H1 (cell line): ENCODE data around the gene SV2C. TPM values are rescaled to one million over a fixed set of nuclear protein-coding genes. Genes with fewer than 3 reads are reported as not detected.

Source experiments
- CTCF ChIA-PET: fragments of 300-600 bp; sonication (Branson Sonifier 250); formaldehyde crosslinking; loops from one replicate; lab custom pipeline; 2021; ENCODE audit not compliant: partially characterized antibody; lab: Charles Lee
- POLR2A ChIA-PET: fragments of 300-600 bp; sonication (Branson Sonifier 250); formaldehyde crosslinking; loops from one replicate; lab custom pipeline; 2021; ENCODE audit warnings: inconsistent platforms; ENCODE audit not compliant: partially characterized antibody; lab: Charles Lee
- DNase-seq, 2 experiments: peaks; one replicate each; pipeline versions ENCODE4 v3.0.0 to v3.0.0-alpha.2; 2010 to 2022; ENCODE audit warnings: low spot score in 2 of 2, low read depth in 1 of 2, mixed read lengths in 1 of 2
- FAIRE-seq: peaks from 2 replicates; lab custom pipeline; 2011; peaks lifted over from hg19 to GRCh38; lab: Jason Lieb, UNC
- H2AFZ ChIP-seq: 2 replicates; pipeline ENCODE4 v1.8.1; 2012; ENCODE audit warnings: low read length, inconsistent platforms
- H2AK5ac ChIP-seq: 2 replicates; pipeline ENCODE4 v1.6.1; 2013; ENCODE audit warnings: low read depth, low read length
- H2BK120ac ChIP-seq: replicated peaks from 2 replicates; pipeline ENCODE3; 2013; ENCODE audit warnings: low read depth, low read length, inconsistent platforms
- H2BK12ac ChIP-seq: 2 replicates; pipeline ENCODE4 v1.6.1; 2013; ENCODE audit warnings: low read depth, low read length
- H2BK15ac ChIP-seq: 2 replicates; pipeline ENCODE4 v1.6.1; 2013; ENCODE audit warnings: low read length
- H2BK20ac ChIP-seq: 2 replicates; pipeline ENCODE4 v1.6.1; 2013; ENCODE audit warnings: low read length
- H2BK5ac ChIP-seq: 2 replicates; pipeline ENCODE4 v1.6.1; 2013; ENCODE audit warnings: low read depth, low read length
- H3K14ac ChIP-seq: 2 replicates; pipeline ENCODE4 v1.6.1; 2013; ENCODE audit warnings: inconsistent platforms; ENCODE audit not compliant: insufficient read length
- H3K18ac ChIP-seq: 2 replicates; pipeline ENCODE4 v1.6.1; 2013; ENCODE audit warnings: low read length; ENCODE audit errors: extremely low read depth
- H3K23ac ChIP-seq: 2 replicates; pipeline ENCODE4 v1.6.1; 2013; ENCODE audit warnings: inconsistent platforms; ENCODE audit not compliant: insufficient read length
- H3K23me2 ChIP-seq: 2 replicates; pipeline ENCODE4 v1.6.1; 2013; ENCODE audit warnings: low read depth, low read length
- H3K27ac ChIP-seq: 2 replicates; pipeline ENCODE4 v1.6.1; 2011; ENCODE audit warnings: low read depth, low read length, inconsistent platforms
- H3K27me3 ChIP-seq, 4 experiments: replicated peaks in 1 of 4; 1 replicate in 1 of 4; 2 replicates in 3 of 4; pipeline versions ENCODE4 v1.6.1 to v1.8.1; 2011 to 2013; ENCODE audit warnings: low read length in 3 of 4, mild to moderate bottlenecking in 3 of 4, inconsistent platforms in 2 of 4, mixed read lengths in 2 of 4, moderate library complexity in 1 of 4; ENCODE audit not compliant: control insufficient read depth in 3 of 4, insufficient read depth in 3 of 4; ENCODE audit errors: extremely low read depth in 1 of 4
- H3K36me3 ChIP-seq, 4 experiments: 2 replicates each; pipeline versions ENCODE4 v1.6.1 to v1.8.1; 2011 to 2013; ENCODE audit warnings: mild to moderate bottlenecking in 4 of 4, low read length in 3 of 4, moderate library complexity in 2 of 4, control low read depth in 1 of 4, inconsistent platforms in 1 of 4; ENCODE audit not compliant: insufficient read depth in 4 of 4, control insufficient read depth in 2 of 4
- H3K4ac ChIP-seq: replicated peaks from 2 replicates; pipeline ENCODE3; 2013; ENCODE audit warnings: low read length, low read depth, mixed read lengths, inconsistent platforms; ENCODE audit not compliant: insufficient read length
- H3K4me1 ChIP-seq, 4 experiments: replicated peaks in 1 of 4; 1 replicate in 1 of 4; 2 replicates in 3 of 4; pipeline versions ENCODE4 v1.6.1 to v1.8.1; 2011 to 2013; ENCODE audit warnings: low read length in 3 of 4, inconsistent platforms in 2 of 4, mixed read lengths in 1 of 4; ENCODE audit not compliant: insufficient read depth in 4 of 4, control insufficient read depth in 3 of 4
- H3K4me2 ChIP-seq, 2 experiments: 2 replicates each; pipeline versions ENCODE4 v1.6.1 to v1.8.1; 2011 to 2013; ENCODE audit warnings: low read depth in 2 of 2, low read length in 2 of 2, control low read depth in 1 of 2, inconsistent platforms in 1 of 2, mild to moderate bottlenecking in 1 of 2; ENCODE audit not compliant: insufficient read depth in 1 of 2
- H3K4me3 ChIP-seq, 4 experiments: fragments of 200-600, 300-600 bp in 1 of 4; sonication (generic), shearing (Covaris generic), sonication (Bioruptor Twin) in 1 of 4; 2 replicates each; pipeline versions ENCODE4 v1.5.1 to v1.8.1; 2011 to 2016; ENCODE audit warnings: low read length in 4 of 4, low read depth in 3 of 4, control low read depth in 2 of 4, inconsistent platforms in 2 of 4, mild to moderate bottlenecking in 2 of 4, mixed read lengths in 1 of 4, moderate library complexity in 1 of 4; ENCODE audit not compliant: insufficient read depth in 2 of 4; ENCODE audit errors: extremely low read depth in 1 of 4
- H3K56ac ChIP-seq: replicated peaks from 2 replicates; pipeline ENCODE3; 2013; ENCODE audit warnings: low read depth, mild to moderate bottlenecking, mixed read lengths, low read length, inconsistent platforms; ENCODE audit not compliant: insufficient read length
- H3K79me1 ChIP-seq: 2 replicates; pipeline ENCODE4 v1.6.1; 2013; ENCODE audit warnings: low read depth, low read length, control low read depth
- H3K79me2 ChIP-seq, 2 experiments: 2 replicates each; pipeline versions ENCODE4 v1.6.1 to v1.8.1; 2012 to 2013; ENCODE audit warnings: low read length in 2 of 2, mild to moderate bottlenecking in 2 of 2, inconsistent platforms in 1 of 2; ENCODE audit not compliant: insufficient read depth in 2 of 2, control insufficient read depth in 1 of 2
- H3K9ac ChIP-seq, 4 experiments: replicated peaks in 1 of 4; 1 replicate in 1 of 4; 2 replicates in 3 of 4; pipeline versions ENCODE4 v1.6.1 to v1.8.1; 2011 to 2013; ENCODE audit warnings: low read depth in 3 of 4, low read length in 3 of 4, control low read depth in 2 of 4, mild to moderate bottlenecking in 2 of 4, moderate library complexity in 2 of 4, inconsistent platforms in 1 of 4; ENCODE audit errors: extremely low read depth in 1 of 4
- H3K9me3 ChIP-seq, 2 experiments: 2 replicates each; pipeline versions ENCODE4 v1.6.1 to v1.8.1; 2012 to 2013; ENCODE audit warnings: mild to moderate bottlenecking in 2 of 2, moderate library complexity in 2 of 2, control low read depth in 1 of 2, inconsistent platforms in 1 of 2, low read depth in 1 of 2, low read length in 1 of 2, mixed read lengths in 1 of 2; ENCODE audit not compliant: insufficient read depth in 2 of 2
- H4K20me1 ChIP-seq, 2 experiments: replicated peaks in 1 of 2; 2 replicates each; pipeline versions ENCODE3 to v1.8.1; 2011 to 2013; ENCODE audit warnings: inconsistent platforms in 2 of 2, low read length in 2 of 2, mild to moderate bottlenecking in 1 of 2; ENCODE audit not compliant: insufficient read depth in 2 of 2, control insufficient read depth in 1 of 2
- H4K5ac ChIP-seq: 2 replicates; pipeline ENCODE4 v1.6.1; 2013; ENCODE audit warnings: low read length, low read depth, mixed read lengths, inconsistent platforms; ENCODE audit not compliant: insufficient read length
- H4K8ac ChIP-seq: 2 replicates; pipeline ENCODE4 v1.8.0; 2013; ENCODE audit warnings: mild to moderate bottlenecking, moderate library complexity, low read length, inconsistent platforms; ENCODE audit not compliant: insufficient read depth; ENCODE audit errors: extremely low read depth
- H4K91ac ChIP-seq: replicated peaks from 2 replicates; pipeline ENCODE3; 2013; ENCODE audit warnings: low read length, mixed read lengths, inconsistent platforms; ENCODE audit not compliant: insufficient read length
- CHD1 ChIP-seq: IDR thresholded peaks from 2 replicates; pipeline ENCODE4 v1.6.1; 2012; ENCODE audit warnings: low read depth, low read length, improper control_type of control experiment
- CREB1 ChIP-seq: IDR thresholded peaks from 2 replicates; pipeline ENCODE4 v1.6.1; 2012; ENCODE audit warnings: inconsistent platforms
- CTBP2 ChIP-seq: IDR thresholded peaks from 2 replicates; pipeline ENCODE4 v1.7.0; 2011; ENCODE audit warnings: borderline replicate concordance, mild to moderate bottlenecking, moderate library complexity, mixed read lengths, low read length; ENCODE audit not compliant: insufficient read depth, insufficient read length
- E2F6 ChIP-seq: IDR thresholded peaks from 2 replicates; pipeline ENCODE4 v1.6.1; 2012; ENCODE audit warnings: inconsistent platforms
- EZH2 ChIP-seq: fragments of 200-600 bp; sonication (generic); IDR thresholded peaks from 2 replicates; pipeline ENCODE4 v1.7.1; 2012; ENCODE audit warnings: low read depth, mild to moderate bottlenecking, moderate library complexity, low read length, inconsistent platforms; ENCODE audit not compliant: severe bottlenecking
- FOSL1 ChIP-seq: IDR thresholded peaks from 2 replicates; pipeline ENCODE4 v1.6.1; 2011; ENCODE audit warnings: mild to moderate bottlenecking, low read depth, low read length, moderate library complexity; ENCODE audit not compliant: insufficient read depth
- RNF2 ChIP-seq: fragments of 200-900, 300-1000 bp; sonication (generic); IDR thresholded peaks from 2 replicates; pipeline ENCODE4 v1.7.1; 2016; ENCODE audit warnings: borderline replicate concordance, low read depth, mild to moderate bottlenecking, antibody characterized with exemption, low read length; ENCODE audit not compliant: poor library complexity, severe bottlenecking; ENCODE audit errors: missing control alignments
- SIX5 ChIP-seq: IDR thresholded peaks from 2 replicates; pipeline ENCODE4 v1.6.1; 2011; ENCODE audit warnings: mild to moderate bottlenecking, low read depth, low read length
- SP1 ChIP-seq: IDR thresholded peaks from 2 replicates; pipeline ENCODE4 v1.6.1; 2011; ENCODE audit warnings: low read depth, low read length
- TAF1 ChIP-seq: IDR thresholded peaks from 2 replicates; pipeline ENCODE4 v1.6.1; 2011; ENCODE audit warnings: mild to moderate bottlenecking, low read depth, low read length
- polyA plus RNA-seq, 7 experiments: library from polyadenylated mRNA; depleted of rRNA in 3 of 7; stranded (reverse) in 5 of 7; unstranded in 2 of 7; fragments of >200 nt in 5 of 7; fragments of 200-250 nt in 2 of 7; gene quantifications; 1 replicate in 5 of 7; 2 replicates in 1 of 7; 4 replicates in 1 of 7; pipeline versions ENCODE4 v1.2.1 to v1.2.3, GENCODE V29; 2011 to 2013; ENCODE audit warnings: missing spikeins in 2 of 7, mixed read lengths in 2 of 7
- total RNA-seq: library from RNA; stranded (reverse); fragmentation: NEBNext Ultra II Directional; extraction: Animal tissue kit (Norgen Biotek cat#: 25700); gene quantifications from 2 replicates; pipeline ENCODE4 v1.2.1, GENCODE V29; 2021

SV2C gene
- total and polyA plus RNA-seq, 2 of the 8 experiments (the other 6 are each of a cell fraction or from before 2014, with no cell fraction given), result 0.08 to 0.24 TPM

- H3K23me2 ChIP-seq, result peaks cover 3% of the 10 kb centered on the region; the same call in 1 of the 2 replicates
- no peaks in the 10 kb centered on the region for H3K9me3 ChIP-seq
- no peak overlapping the region for H2BK5ac ChIP-seq
- H4K5ac ChIP-seq, result no peak overlapping the region
- no peak overlapping the region for H3K9ac ChIP-seq
- no peak for DNase-seq
- peaks cover 12 to 37% (median 17%) of the 10 kb centered on the region in 4 experiments; a peak in 6 of 7 replicates for H3K4me1 ChIP-seq
- ChIA-PET POLR2A (no interaction called here), CTCF (no interaction called here)
- no peak overlapping the region for H3K27ac ChIP-seq
- no peak overlapping the region for H3K23ac ChIP-seq
- H3K18ac ChIP-seq, result no peak overlapping the region
- peaks cover 0 to 2% (median under 1%) of the 10 kb centered on the region in 4 experiments; a peak in 3 of 7 replicates for H3K27me3 ChIP-seq
- H4K20me1 ChIP-seq, result no peaks in the 10 kb centered on the region
- H3K4me2 ChIP-seq, result no peak overlapping the region
- H2BK12ac ChIP-seq, result no peak overlapping the region
- TF ChIP-seq CTBP2 (no peak), EZH2 (no peak), RNF2 (no peak), TAF1 (no peak), SP1 (no peak), SIX5 (no peak), E2F6 (no peak), CREB1 (no peak), CHD1 (no peak), FOSL1 (no peak)
- no peak for FAIRE-seq
- no peak overlapping the region for H3K56ac ChIP-seq
- no peak overlapping the region for H3K4me3 ChIP-seq
- H4K8ac ChIP-seq, result no peak overlapping the region
- H3K79me2 ChIP-seq, result no peaks in the 10 kb centered on the region
- H3K14ac ChIP-seq, result no peak overlapping the region
- H2BK20ac ChIP-seq, result no peak overlapping the region
- no peak overlapping the region for H4K91ac ChIP-seq
- no peak overlapping the region for H2AFZ ChIP-seq
- H3K79me1 ChIP-seq, result no peaks in the 10 kb centered on the region; the same call in 1 of the 2 replicates
- H2AK5ac ChIP-seq, result no peak overlapping the region
- H2BK120ac ChIP-seq, result no peak overlapping the region
- H2BK15ac ChIP-seq, result no peak overlapping the region
- no peaks in the 10 kb centered on the region for H3K36me3 ChIP-seq
- H3K4ac ChIP-seq, result no peak overlapping the region
These were observed 246.2 kb downstream of the SV2C start for GRCh38 chr5:76329346-76329745.
